Measurements from ENCODE around the gene PRKCA.

PRKCA gene

GRCh38 chr17:66446419-66446818 is 144.0 kb downstream of the PRKCA start:
- no peak for ATAC-seq
- TF ChIP-seq ZNF8 (CRISPR knock-in tag; IDR thresholded peaks at IDR 0.05) (no peak), CSRNP3 (CRISPR knock-in tag; IDR thresholded peaks at IDR 0.05) (no peak), GLIS3 (CRISPR knock-in tag; IDR thresholded peaks at IDR 0.05) (no peak), OSR1 (CRISPR knock-in tag; IDR thresholded peaks at IDR 0.05) (no peak)

- no peak for TF ChIP-seq OSR1 (CRISPR knock-in tag; IDR thresholded peaks at IDR 0.05)
- no peak for TF ChIP-seq ZC3H10 (CRISPR knock-in tag; IDR thresholded peaks at IDR 0.05)
- no peak for TF ChIP-seq PPARA (CRISPR knock-in tag; IDR thresholded peaks at IDR 0.05; ENCODE audit: borderline replicate concordance)
- TF ChIP-seq RARB (CRISPR knock-in tag; IDR thresholded peaks at IDR 0.05) = no peak
- TF ChIP-seq ZNF8 (CRISPR knock-in tag; IDR thresholded peaks at IDR 0.05) = no peak
- no peak for TF ChIP-seq TSHZ2 (CRISPR knock-in tag; IDR thresholded peaks at IDR 0.05)
- no peak for TF ChIP-seq POU6F1 (CRISPR knock-in tag; IDR thresholded peaks at IDR 0.05; ENCODE audit: borderline replicate concordance, low read depth)
- no peak for TF ChIP-seq ZNF70 (CRISPR knock-in tag; IDR thresholded peaks at IDR 0.05)
- TF ChIP-seq TOX (CRISPR knock-in tag; IDR thresholded peaks at IDR 0.05; ENCODE audit: borderline replicate concordance) = no peak
- no peak for TF ChIP-seq SNAI2 (CRISPR knock-in tag; IDR thresholded peaks at IDR 0.05)
- no peak for TF ChIP-seq GLIS3 (CRISPR knock-in tag; IDR thresholded peaks at IDR 0.05)
- no peak for TF ChIP-seq ESRRG (CRISPR knock-in tag; IDR thresholded peaks at IDR 0.05)
- no peak for TF ChIP-seq ZFP30 (CRISPR knock-in tag; IDR thresholded peaks at IDR 0.05)
- TF ChIP-seq CREB5 (CRISPR knock-in tag; IDR thresholded peaks at IDR 0.05; ENCODE audit: low read depth) = no peak
- no peak for TF ChIP-seq CSRNP3 (CRISPR knock-in tag; IDR thresholded peaks at IDR 0.05)
- ATAC-seq = no peak
Observed at GRCh38 chr17:66447159-66447558, 144.7 kb downstream of the PRKCA start.

GRCh38 chr17:66448026-66448639 is 145.7 kb downstream of the PRKCA start:
- no peak for ATAC-seq
- TF ChIP-seq CSDC2 (CRISPR knock-in tag; IDR thresholded peaks at IDR 0.05) = no peak
- TF ChIP-seq OSR1 (CRISPR knock-in tag; IDR thresholded peaks at IDR 0.05) = no peak
- no peak for TF ChIP-seq PPARA (CRISPR knock-in tag; IDR thresholded peaks at IDR 0.05; ENCODE audit: borderline replicate concordance)
- no peak for TF ChIP-seq POU6F1 (CRISPR knock-in tag; IDR thresholded peaks at IDR 0.05; ENCODE audit: borderline replicate concordance, low read depth)
- TF ChIP-seq ZNF8 (CRISPR knock-in tag; IDR thresholded peaks at IDR 0.05) = no peak
- TF ChIP-seq CSRNP3 (CRISPR knock-in tag; IDR thresholded peaks at IDR 0.05) = no peak
- TF ChIP-seq TOX (CRISPR knock-in tag; IDR thresholded peaks at IDR 0.05; ENCODE audit: borderline replicate concordance) = no peak
- TF ChIP-seq ZNF565 (CRISPR knock-in tag; conservative IDR thresholded peaks at IDR 0.05; ENCODE audit: low read depth) = no peak
- no peak for TF ChIP-seq ESRRG (CRISPR knock-in tag; IDR thresholded peaks at IDR 0.05)
- no peak for TF ChIP-seq ISL1 (CRISPR knock-in tag; IDR thresholded peaks at IDR 0.05)
- no peak for TF ChIP-seq ZFP30 (CRISPR knock-in tag; IDR thresholded peaks at IDR 0.05)
- no peak for TF ChIP-seq TCF4 (CRISPR knock-in tag; IDR thresholded peaks at IDR 0.05; ENCODE audit: borderline replicate concordance)
- TF ChIP-seq PATZ1 (CRISPR knock-in tag; IDR thresholded peaks at IDR 0.05; ENCODE audit: borderline replicate concordance) = no peak
- TF ChIP-seq BACH2 (CRISPR knock-in tag; IDR thresholded peaks at IDR 0.05; ENCODE audit: borderline replicate concordance) = no peak
- no peak for TF ChIP-seq CREB5 (CRISPR knock-in tag; IDR thresholded peaks at IDR 0.05; ENCODE audit: low read depth)
